ENCODE data around the gene DDO.

DDO gene

GRCh38 chr6:110434961-110435602, 19.7 kb upstream of the DDO start:
- H3K4me3 ChIP-seq (ENCODE audit: low read length) = no peak overlapping the region
- TF ChIP-seq, protein P1, sequence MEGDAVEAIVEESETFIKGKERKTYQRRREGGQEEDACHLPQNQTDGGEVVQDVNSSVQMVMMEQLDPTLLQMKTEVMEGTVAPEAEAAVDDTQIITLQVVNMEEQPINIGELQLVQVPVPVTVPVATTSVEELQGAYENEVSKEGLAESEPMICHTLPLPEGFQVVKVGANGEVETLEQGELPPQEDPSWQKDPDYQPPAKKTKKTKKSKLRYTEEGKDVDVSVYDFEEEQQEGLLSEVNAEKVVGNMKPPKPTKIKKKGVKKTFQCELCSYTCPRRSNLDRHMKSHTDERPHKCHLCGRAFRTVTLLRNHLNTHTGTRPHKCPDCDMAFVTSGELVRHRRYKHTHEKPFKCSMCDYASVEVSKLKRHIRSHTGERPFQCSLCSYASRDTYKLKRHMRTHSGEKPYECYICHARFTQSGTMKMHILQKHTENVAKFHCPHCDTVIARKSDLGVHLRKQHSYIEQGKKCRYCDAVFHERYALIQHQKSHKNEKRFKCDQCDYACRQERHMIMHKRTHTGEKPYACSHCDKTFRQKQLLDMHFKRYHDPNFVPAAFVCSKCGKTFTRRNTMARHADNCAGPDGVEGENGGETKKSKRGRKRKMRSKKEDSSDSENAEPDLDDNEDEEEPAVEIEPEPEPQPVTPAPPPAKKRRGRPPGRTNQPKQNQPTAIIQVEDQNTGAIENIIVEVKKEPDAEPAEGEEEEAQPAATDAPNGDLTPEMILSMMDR (conservative IDR thresholded peaks at IDR 0.05; ENCODE audit: low read length) = no peak
- no peak for DNase-seq (ENCODE audit: low read depth)

DNA sequence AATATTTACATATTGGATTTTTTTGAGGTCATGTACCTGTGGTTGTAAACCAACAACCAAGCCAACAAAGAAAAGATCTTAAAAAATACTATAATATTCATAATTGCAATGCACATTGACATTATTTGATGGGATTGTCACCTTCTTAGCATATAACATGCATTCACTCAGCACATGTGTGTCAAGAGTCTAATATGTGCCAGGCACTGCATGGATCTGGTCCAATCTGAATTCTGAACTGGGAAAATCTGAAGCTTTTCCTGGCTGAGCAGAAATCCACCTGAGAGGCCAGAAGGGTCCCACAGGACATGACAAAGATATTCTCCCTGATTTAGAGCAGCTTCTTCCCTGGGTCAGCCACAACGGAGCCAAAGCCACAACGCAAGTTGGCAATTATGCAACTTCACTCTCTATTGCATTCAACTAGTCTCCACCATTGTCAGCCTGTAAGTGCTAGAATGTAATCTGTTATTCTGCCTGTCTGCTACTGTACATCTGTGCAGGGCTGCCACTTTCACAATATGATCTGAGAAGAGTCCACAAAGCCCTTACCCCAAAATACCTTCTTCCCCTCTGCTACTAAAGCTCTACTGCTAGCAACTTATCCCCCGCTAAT, 17.0 kb upstream of the DDO start:
- no peak for DNase-seq (ENCODE audit: low read depth)
- TF ChIP-seq, protein P1 (conservative IDR thresholded peaks at IDR 0.05; ENCODE audit: low read length) = no peak
- H3K4me3 ChIP-seq (ENCODE audit: low read length) = no peak overlapping the region

GRCh38 chr6:110430741-110431140, 15.4 kb upstream of the DDO start:
- TF ChIP-seq, protein P1 (conservative IDR thresholded peaks at IDR 0.05; ENCODE audit: low read length) = no peak
- no peak for DNase-seq (ENCODE audit: low read depth)
- no peak overlapping the region for H3K4me3 ChIP-seq (ENCODE audit: low read length)

GRCh38 chr6:110430236-110430635, 14.9 kb upstream of the DDO start:
- TF ChIP-seq, protein P1 (conservative IDR thresholded peaks at IDR 0.05; ENCODE audit: low read length) = no peak
- H3K4me3 ChIP-seq (ENCODE audit: low read length) = no peak overlapping the region
- no peak for DNase-seq (ENCODE audit: low read depth)

- H3K4me3 ChIP-seq (ENCODE audit: low read length) = no peak overlapping the region
- TF ChIP-seq, protein P1 (conservative IDR thresholded peaks at IDR 0.05; ENCODE audit: low read length) = no peak
- DNase-seq (ENCODE audit: low read depth) = no peak
Observed at GRCh38 chr6:110428153-110428552, 12.8 kb upstream of the DDO start.

DNA sequence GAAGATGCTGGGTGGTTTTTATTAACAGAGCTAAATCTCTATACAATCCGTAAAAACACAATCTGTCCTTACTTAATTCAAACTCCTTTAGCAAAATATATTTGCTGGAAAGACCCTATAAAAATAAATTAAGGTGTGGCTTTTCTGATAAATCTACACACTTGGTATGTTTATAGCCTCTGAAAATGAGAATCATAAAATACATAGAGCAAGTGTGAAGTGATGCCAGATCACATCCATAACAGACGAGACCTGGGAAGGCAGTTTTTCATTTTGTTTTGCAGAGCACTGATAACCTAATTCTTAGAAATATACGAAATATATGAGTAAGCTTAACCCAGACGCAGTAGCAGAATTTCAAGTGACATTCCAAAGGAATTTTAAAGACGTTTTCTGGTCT, 10.4 kb upstream of the DDO start:
- no peak for DNase-seq (ENCODE audit: low read depth)
- TF ChIP-seq, protein P1 (conservative IDR thresholded peaks at IDR 0.05; ENCODE audit: low read length) = no peak
- H3K4me3 ChIP-seq (ENCODE audit: low read length) = no peak overlapping the region

DNA sequence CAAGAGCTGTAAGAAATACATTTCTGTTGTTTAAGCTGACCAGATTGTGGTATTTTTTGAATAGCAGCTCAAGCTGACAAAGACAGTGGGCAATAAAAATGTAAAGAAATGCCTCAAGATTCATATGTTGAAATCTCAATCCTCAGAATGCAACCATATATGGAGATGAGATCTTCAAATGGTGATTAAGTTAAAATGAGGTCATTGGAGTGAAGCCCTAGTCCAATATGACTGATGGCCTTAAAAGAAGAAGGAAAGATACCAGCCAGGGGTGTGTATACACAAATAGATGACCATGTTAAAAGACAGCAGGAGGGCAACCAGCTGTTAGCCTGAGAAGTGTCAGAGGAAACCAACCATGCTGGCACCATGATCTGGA, 7.1 kb upstream of the DDO start:
- no peak overlapping the region for H3K4me3 ChIP-seq (ENCODE audit: low read length)
- TF ChIP-seq, protein P1 (conservative IDR thresholded peaks at IDR 0.05; ENCODE audit: low read length) = no peak
- no peak for DNase-seq (ENCODE audit: low read depth)
